HG03520 (cell line): ENCODE measurements around the gene OTOR.

ENCODE experiments used
- ATAC-seq: cut with Tn5 transposase; IDR thresholded peaks from one replicate; pipeline ENCODE4 v1.9.1; 2021; ENCODE audit warnings: mild to moderate bottlenecking, moderate library complexity; ENCODE audit not compliant: unreplicated experiment

The OTOR gene

GRCh38 chr20:16747291-16747811 lies 807 bp upstream of the OTOR start:
- no peak for ATAC-seq

GRCh38 chr20:16749573-16749972 lies 1.4 kb downstream of the OTOR start:
- no peak for ATAC-seq

GRCh38 chr20:16752082-16752481 lies 3.9 kb downstream of the OTOR start:
- ATAC-seq = no peak

GRCh38 chr20:16752901-16753300 lies 4.7 kb downstream of the OTOR start:
- no peak for ATAC-seq

GRCh38 chr20:16758454-16759180 lies 10.5 kb downstream of the OTOR start:
- no peak for ATAC-seq

- no peak for ATAC-seq
Measured at GRCh38 chr20:16759181-16759563, 11.0 kb downstream of the OTOR start.

- ATAC-seq = no peak
Measured at GRCh38 chr20:16760431-16761304, 12.5 kb downstream of the OTOR start.

GRCh38 chr20:16761305-16761829 lies 13.2 kb downstream of the OTOR start:
- ATAC-seq = peak; percentile 65

- no peak for ATAC-seq
Measured at GRCh38 chr20:16764560-16764959, 16.4 kb downstream of the OTOR start.

- no peak for ATAC-seq
Measured at GRCh38 chr20:16771213-16771612, 23.1 kb downstream of the OTOR start.

GRCh38 chr20:16775961-16776360 lies 27.8 kb downstream of the OTOR start:
- no peak for ATAC-seq

- ATAC-seq = no peak
Measured at GRCh38 chr20:16777126-16777525, 29.0 kb downstream of the OTOR start.

- no peak for ATAC-seq
Measured at GRCh38 chr20:16778159-16778558, 30.0 kb downstream of the OTOR start.

- no peak for ATAC-seq
Measured at GRCh38 chr20:16781496-16781895, 33.3 kb downstream of the OTOR start.

GRCh38 chr20:16785226-16785625 lies 37.1 kb downstream of the OTOR start:
- ATAC-seq = no peak
